GM19463 (cell line): ENCODE measurements around the gene IFT81.
"Not testable (repeated sequence)": the region's sequence is repeated elsewhere in the genome, so short reads cannot be mapped to it uniquely, and the experiment has no call there.

Experiments used
- ATAC-seq: cut with Tn5 transposase; IDR thresholded peaks from one replicate; pipeline ENCODE4 v1.9.1; 2021; ENCODE audit warnings: mild to moderate bottlenecking, moderate library complexity; ENCODE audit not compliant: unreplicated experiment

Gene IFT81

DNA sequence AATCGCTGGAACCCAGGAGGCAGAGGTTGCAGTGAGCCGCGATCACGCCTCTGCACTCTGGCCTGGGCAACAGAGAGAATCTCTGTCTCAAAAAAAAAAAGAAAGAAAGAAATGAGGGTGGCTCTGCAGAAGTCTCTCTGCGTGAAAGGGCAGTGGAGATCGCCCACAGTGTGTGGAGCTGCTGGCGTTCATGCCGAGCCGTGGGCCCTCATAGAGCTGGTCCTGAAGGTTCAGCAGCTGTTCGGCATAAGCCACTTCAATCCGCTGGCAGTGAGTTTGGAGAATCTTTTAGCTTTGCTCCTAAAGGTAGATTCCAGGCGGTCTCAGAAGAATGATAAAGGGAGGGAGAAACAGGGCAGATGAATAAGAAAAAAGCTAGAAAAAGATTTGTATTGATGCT lies 120.2 kb downstream of the IFT81 start:
- no peak for ATAC-seq

DNA sequence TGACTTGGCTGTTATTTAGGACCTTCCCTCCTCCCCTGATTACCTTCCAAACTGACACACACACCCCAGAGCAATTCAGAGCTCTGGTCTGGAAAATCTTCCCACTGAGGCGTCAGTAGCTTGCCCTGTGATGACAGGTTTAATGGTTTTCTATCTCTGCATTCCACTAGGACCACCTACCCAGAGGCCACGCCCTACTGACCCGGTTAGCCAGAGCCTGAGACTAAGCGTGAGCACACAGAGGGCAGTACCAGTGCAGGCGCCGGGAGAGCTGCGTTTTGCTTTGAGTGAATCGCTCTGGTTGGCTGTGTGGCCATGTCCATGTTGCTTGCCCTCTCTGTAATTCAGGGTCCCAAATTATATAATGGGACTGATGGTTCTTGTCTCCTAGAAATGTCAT lies 120.7 kb downstream of the IFT81 start:
- ATAC-seq, result no peak

DNA sequence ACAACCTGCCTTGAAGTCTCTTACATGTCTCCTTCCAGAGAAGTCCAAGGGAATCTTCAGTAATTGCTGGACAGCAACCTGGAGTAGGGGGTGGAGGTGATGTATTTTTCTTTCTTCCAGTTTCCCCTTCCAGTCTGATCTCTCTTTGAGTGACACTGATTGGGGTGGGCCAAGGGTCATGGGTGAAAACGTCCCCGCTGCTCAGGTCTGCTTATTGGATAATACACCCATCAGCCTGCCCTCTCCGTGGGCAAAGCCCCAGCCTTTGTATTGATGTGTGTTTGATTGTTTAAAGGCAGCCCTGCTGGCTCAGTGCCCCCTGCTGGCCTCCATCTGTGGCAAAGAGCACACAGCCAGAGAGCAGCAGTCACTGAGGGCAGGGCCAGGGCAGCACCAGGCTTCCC lies 121.2 kb downstream of the IFT81 start:
- no peak for ATAC-seq

DNA sequence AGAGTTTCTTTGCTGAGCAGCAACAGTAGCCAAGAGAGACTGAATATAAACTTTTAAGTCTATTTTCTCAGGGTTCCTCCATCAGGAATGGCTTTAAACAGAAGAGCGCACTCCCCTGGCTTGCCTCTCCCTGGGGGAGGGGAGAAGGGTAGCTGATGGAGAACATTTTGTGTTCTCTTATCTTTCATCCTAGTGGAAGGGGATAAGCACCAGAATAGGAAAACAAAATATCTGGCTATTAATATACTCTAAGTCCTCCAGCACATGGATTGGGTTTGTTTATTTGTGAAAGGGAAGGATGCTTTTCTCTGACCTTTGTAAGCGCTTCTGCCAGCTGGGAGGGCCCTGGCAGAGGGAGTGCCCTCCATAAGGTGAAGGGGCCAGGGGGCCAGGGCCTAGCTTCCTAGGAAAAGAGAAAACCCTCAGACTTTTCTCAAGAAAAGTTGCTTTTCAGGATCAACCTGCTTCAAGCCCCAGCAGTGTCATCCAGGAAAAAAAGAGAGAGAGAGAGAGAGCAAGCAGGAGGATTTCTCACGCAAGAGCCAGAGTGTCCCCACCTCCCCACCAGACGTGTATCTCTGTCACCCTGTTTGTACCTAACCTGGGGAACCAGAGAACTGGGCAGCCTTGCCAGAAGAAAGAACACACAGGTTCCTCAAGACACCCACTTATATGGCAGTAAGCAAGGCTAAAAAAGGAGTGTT lies 122.6 kb downstream of the IFT81 start:
- no peak for ATAC-seq

DNA sequence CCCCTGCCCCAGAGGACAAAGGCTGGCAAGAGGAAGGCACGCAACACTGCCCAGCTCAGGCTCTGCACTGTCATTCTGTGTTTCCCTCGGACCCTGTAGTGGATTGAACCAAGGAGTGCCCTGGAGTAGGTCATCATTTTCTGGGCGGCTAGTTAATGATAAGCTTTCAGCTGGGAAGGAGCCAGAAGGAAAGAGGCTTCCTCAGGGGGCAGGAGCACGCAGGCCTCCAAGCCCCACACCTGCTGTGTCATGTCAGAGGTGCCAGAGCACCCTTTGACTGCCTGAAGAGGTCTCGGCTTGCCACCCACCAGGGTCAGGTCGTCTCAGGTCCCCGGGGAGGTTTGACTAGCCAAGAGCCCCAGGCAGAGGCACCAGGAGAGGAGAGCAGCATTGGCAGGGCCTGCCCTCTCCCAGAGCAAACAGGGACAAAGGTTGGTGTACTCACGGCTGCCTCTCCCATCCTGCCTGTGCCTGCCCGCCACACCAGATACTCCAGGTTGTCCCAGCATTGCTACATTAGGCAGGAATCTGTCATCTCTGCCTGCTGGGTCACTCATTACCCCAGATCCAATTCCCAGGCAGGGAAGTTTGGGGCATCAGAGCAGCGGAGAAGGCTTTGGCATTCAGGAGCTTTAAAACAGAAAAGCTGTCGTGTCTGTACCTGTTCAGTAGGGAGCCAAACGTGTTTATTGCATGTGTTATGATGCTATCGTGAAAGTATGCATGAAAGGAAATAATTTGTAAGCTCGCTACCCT lies 123.4 kb downstream of the IFT81 start:
- ATAC-seq, result no peak

DNA sequence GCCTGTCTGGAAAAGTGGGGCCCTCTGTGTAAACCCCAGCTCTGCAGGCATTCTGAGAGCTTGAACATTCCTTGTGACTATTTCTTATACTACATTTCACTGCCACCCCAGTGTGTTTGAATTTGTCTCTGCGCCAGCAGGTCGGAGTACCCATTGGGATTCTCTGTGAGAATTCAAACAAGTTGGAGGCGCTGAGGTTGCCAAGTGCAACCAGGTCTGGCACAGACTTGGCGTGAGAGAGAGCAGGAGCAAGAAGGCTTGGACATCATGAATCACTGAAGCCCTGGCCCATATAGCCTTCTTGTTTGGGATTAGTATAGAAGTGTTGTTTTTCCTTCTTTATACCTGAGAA lies 123.9 kb downstream of the IFT81 start:
- no peak for ATAC-seq

DNA sequence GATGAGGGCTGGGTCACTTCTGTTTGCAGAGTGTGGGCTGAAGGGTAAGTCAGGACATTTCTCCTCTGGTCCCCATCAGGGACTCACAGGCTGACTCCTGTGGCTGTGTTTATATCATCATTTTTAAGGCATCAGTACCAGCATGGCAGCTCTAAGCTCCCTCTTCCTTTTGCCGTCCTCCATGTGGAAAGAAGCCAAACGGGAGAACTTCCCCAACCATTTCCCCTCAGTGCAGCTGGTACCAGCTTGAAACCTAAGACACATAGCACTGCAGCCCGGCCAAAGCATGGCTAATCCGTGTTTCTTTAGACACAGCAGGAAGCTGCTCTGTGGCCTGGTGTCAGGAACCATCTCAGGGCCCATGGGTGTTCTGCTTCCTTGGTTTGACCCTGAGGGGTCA lies 124.9 kb downstream of the IFT81 start:
- no peak for ATAC-seq

DNA sequence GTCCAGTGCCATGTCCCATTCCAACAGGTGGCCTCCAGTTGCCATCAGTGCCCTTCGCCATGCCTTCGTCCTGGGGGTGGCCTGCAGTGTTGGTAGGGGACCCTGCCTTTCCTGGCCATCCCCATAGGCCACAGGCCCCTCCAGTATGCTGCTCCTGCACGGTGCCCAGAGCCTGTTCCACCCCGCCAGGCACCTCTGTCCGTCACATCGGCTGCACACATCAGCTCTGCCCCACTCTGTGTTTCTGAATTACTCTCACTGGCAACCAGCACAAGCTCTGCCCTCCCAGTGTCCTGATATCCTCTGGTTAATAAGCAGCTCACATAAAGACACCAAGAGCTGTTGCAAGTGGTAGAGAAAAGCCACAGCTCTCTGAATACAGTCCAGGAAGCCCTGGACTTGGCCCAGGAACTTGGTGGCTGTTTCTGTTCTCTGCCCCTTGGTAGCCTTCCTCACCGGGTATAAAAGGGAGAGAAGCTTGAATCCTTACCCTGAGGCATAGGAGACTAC lies 125.6 kb downstream of the IFT81 start:
- ATAC-seq, result peak; percentile 72

DNA sequence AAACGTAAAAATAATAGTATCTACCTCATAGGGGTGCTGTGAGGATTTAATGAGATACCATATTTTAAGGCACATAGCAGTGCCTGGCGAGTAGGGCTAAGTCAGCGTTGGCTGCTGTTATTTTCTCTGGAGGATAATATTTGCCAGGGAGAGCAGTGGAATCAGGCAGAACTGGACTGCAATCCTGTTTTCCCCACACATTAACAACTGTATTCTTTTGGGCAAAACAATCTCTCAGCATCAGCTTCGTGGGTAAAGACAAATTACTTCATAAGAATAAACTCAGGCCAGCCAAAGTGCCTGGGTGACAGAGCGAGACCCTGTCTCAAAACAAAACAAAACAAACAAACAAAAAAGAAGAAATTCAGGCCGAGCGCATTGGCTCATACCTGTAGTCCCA lies 127.2 kb downstream of the IFT81 start:
- no peak for ATAC-seq

DNA sequence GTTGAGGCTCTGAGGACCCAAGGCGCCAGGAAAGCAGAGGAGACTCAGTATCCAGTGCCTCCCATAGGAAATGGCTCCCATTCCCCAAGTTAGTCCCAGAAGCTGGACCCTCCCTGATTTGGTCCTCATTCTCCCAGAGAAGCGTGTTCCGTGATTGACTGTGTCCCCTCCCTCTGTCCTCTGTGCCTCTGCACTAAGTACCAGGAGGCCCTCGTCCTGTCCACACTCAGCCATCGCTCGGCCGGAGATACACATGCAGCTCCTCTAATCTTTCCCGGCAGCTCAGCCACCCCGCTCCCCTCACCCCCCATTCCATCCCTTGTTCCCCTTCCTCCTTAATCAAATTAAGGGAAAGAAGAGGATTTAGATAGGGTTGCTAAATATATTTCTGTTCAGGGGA lies 128.6 kb downstream of the IFT81 start:
- ATAC-seq, result no peak

DNA sequence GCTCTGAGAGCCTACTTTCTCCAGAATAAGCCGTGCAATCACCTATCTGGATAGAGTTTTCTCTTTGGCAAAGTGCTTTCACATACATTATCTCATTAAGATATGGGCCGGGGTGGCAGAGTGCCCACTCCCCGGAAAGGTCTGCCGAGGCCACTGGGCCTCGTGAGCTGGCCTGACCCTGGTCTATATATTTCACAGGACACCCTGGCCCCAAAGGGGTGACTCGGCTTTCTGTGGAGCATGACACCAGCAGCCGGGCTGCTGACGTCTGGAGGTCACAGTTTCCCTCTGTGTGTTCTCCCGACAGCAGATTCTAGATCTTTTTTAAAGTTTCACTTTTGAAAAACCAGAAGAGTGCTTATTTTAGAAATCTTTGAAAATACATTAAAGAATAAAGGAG lies 129.0 kb downstream of the IFT81 start:
- no peak for ATAC-seq

DNA sequence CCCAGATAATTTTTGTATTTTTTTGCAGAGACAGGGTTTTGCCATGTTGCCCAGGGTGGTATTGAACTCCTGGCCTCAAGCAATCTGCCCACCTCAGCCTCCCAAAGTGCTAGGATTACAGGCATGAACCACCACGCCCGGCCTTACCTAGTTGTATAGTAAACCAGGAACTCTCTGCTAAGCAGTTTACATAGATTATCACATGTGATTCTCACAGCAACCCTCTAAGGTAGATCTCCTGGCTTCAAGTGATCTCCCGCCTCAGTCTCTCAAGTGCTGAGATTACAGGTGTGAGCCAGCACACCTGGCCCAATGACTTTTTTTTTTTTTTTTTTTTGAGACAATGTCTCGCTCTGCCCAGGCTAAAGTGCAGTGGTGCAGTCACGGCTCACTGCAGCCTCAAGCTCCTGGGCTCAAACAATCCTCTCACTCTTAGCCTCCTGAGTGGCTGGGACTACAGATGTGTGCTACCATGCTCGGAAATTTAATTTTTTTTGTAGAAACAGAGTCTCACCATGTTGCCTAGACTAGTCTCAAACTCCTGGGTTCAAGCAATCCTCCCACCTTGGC lies 130.9 kb downstream of the IFT81 start:
- ATAC-seq, result no peak

DNA sequence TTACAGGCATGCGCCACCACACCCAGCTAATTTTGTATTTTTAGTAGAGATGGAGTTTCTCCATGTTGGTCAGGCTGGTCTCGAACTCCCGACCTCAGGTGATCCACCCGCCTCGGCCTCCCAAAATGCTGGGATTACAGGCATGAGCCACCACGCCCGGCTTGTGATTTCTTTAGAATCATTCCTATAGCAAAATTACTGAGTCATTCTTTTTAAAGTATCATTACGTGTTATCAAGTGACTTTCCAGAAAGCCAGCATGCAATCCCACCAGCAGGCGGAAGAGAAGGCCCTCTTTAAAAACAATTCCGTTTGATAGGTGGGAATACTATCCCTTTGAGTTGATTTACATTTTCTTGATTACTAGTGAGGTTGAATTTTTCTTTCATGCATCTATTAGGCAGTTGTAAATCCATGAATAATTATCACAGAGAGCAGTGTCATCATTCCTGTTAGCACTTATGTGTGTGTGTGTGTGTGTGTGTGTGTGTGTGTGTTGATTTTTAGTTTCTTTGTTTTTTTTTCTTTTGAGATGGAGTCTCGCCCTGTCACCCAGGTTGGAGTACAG lies 131.8 kb downstream of the IFT81 start:
- ATAC-seq, result not testable (repeated sequence)

DNA sequence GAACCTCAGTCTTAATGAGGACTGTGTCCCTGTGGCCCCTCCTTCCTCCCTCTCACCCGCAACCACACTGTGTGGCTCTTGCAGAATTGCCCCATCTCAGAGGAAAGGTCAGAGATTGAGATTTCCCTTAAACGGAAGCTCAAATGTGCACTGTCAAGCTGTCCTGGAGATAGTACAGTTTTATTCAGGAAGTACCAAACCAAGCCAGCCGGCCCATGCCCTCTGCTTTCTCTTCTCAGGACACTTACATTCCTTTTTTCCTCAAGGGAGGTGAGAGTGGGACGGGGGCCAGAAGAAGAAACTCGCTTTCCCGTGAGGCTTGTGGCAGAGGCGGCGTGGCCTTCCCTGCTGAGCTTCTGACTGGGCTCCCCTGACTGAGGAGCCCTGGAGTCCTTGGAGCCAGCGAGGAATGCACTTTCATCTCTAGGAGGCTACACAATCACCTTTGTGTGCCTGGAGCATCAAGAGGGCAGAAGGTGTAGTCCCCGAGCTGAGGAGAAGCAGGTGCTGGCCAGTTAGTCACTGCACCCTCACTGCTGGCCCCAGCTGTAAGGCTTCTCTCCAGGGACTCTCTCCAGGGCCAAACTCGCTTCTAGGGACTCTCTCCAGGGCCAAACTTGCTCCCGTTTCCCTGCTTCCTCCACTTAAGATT lies 132.7 kb downstream of the IFT81 start:
- no peak for ATAC-seq

DNA sequence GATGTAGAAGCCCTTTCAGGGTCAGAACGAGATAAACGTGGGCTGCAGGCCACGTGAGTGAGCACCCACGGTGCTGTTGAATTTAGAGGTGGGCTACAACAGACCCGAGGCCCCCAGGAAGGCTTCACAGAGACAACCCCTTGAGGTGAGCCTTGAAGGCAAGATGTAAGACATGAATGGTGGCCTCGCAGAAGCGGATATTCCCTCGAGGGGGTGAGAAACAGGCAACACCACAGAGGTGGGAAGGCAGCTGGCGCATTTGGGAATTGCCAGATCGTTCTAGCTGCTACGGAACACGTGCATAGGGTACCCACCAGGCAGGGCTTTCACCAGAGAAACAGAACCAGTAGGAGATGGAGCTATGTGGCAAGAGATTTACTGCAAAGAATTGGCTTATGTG lies 134.3 kb downstream of the IFT81 start:
- ATAC-seq, result no peak

DNA sequence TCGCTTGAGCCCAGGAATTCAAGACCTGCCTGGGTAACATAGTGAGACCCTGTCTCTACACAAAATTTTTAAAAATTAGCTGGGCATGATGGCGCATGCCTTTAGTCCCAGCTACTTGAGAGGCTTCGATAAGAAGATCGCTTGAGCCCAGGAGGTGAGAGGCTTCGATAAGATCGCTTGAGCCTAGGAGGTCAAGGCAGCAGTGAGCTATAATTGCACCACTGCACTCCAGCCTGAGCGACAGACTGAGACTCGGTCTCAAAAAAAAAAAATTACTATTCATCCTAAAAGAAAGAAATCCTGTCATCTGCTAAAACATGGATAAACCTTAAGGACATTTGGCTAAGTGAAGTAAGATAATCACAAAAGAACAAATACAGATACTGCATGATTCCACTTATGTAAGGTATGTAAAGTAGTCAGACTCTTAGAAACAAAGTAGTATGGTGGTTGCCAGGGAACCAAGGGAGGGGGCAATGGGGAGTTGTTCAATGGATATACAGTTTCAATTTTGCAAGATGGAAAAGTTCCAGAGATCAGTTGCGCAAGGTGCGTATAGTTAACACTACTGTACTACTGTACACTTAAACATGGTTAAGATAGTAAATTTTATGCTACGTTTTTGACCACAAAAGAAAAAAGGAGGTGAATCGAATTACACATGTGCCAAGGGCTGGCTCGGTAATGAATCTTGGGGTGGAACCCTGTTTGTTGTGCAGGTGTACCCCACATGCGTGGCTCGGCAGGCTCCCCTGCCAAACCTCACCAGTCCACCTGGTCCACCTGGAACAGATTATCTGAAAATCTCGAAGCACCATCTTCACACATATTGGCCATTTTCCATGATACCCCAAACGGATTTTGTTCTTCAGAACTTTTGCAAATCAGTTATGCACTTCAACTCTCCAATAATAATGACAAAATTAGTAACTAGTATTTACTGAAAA lies 138.6 kb downstream of the IFT81 start:
- ATAC-seq, result no peak

DNA sequence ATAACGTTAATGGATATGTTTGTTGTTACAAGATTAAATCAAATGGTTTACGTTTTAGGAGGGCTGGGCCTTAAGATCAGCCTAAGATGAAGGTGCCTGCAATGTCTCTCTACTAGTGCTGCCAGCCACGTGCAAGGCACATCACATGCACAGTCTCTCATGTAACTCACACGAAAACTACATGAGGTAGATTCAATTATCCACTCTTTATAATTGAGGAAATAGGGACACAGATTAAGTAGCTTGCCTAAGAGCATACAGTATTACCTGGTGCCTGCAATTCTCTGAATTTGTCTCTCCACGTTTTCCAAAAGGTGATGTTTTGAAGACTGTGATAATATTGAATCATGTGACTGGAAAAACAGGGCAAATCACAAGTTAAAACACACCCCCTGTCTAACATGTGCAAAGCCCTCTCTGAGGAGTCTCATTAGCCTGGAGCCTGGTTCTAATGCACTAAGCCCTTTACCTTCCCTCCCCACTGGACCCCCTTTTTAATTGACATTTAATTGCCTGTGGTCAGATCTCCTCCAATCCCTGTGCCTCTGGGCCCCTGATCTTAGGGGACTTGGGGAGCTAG lies 142.3 kb downstream of the IFT81 start:
- ATAC-seq, result no peak

DNA sequence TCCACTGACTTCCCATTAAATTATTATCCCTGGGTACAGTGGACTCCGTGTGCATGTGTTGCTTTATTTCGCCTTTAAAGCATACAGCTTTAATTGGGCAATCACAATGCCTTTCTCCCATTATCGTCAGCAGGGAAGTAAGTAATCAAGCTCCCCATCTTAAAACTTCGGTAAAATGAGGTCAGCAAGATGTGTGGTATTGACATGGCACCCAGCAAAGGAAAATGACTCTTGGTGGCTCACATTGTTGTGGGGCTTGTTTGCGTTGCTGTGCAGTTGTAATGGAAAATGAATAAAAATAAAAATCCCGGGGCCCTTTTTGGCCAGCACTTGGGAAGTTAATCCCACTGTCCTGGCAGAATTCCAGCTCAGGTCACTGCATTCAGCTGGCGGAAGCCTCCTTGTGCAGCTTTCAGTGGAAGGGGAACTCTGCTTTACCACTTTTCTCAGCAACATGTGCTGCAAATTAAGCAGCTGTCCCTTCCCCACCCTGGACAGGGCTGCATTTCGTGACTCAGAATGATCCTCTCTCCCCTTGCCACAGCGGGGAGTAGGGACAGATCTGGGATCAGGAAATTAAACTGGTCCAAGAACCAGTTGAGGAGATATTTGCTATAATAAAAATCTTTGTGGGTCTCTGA lies 142.9 kb downstream of the IFT81 start:
- ATAC-seq, result no peak
